NCI-H1417 (cell line): Measurements from ENCODE around the gene RNF151.
A peak's percentile ranks its signal among the peaks of the same experiment; 100 is the strongest.
"Not testable (repeated sequence)": the region's sequence is repeated elsewhere in the genome, so short reads cannot be mapped to it uniquely, and the experiment has no call there.

Experiments
- DNase-seq, 3 experiments: peaks; one replicate each; lab custom pipeline; 2025; lab: John Stamatoyannopoulos, UW

Gene RNF151

GRCh38 chr16:1959269-1960039 is 7.2 kb upstream of the RNF151 start, which contains the start of gene NDUFB10:
NDUFB10 (plus strand) TSS chr16:1959538; CDS start chr16:1959625, 87 bp downstream.
- DNase-seq, result peak; percentile 89 to 97 (median 89)

- DNase-seq, result peak in 2 of 3 experiments; percentile 49 to 63
Measured at GRCh38 chr16:1960665-1961630, 5.7 kb upstream of the RNF151 start.

- peak in 1 of 3 experiments; percentile 17 for DNase-seq
Measured at GRCh38 chr16:1961651-1962067, 5.0 kb upstream of the RNF151 start.

- DNase-seq, result not testable (repeated sequence)
Measured at GRCh38 chr16:1962161-1963153, 4.2 kb upstream of the RNF151 start.

- peak in 2 of 3 experiments; percentile 55 to 76 for DNase-seq
Measured at GRCh38 chr16:1963806-1964505, 2.7 kb upstream of the RNF151 start.

GRCh38 chr16:1964506-1965395 is 1.9 kb upstream of the RNF151 start, which contains the start of gene RPS2:
RPS2 (minus strand) TSS chr16:1964826; CDS start chr16:1964625, 201 bp downstream.
- DNase-seq, result peak; percentile 97 to 100 (median 99)

GRCh38 chr16:1965396-1966001 is 1.2 kb upstream of the RNF151 start:
- DNase-seq, result peak in 1 of 3 experiments; percentile 45

- DNase-seq, result no peak
Measured at GRCh38 chr16:1968146-1968953, 1.7 kb downstream of the RNF151 start.

GRCh38 chr16:1971796-1972489 is 5.3 kb downstream of the RNF151 start, which contains the start of gene TBL3:
TBL3 (plus strand) TSS chr16:1972053; CDS start chr16:1972165, 112 bp downstream.
- peak; percentile 94 to 99 (median 96) for DNase-seq

GRCh38 chr16:1972490-1972877 is 5.8 kb downstream of the RNF151 start:
- peak in 1 of 3 experiments; percentile 28 for DNase-seq

GRCh38 chr16:1973461-1974156 is 7.0 kb downstream of the RNF151 start:
- no peak for DNase-seq

GRCh38 chr16:1974157-1975070 is 7.8 kb downstream of the RNF151 start:
- DNase-seq, result no peak

GRCh38 chr16:1975432-1976215 is 9.0 kb downstream of the RNF151 start:
- DNase-seq, result no peak

- no peak for DNase-seq
Measured at GRCh38 chr16:1976216-1976520, 9.5 kb downstream of the RNF151 start.
